GM18951 (cell line): ENCODE results near the gene ERVK3-1.
A peak's percentile ranks its signal among the peaks of the same experiment; 100 is the strongest.
"Not testable (repeated sequence)": the region's sequence is repeated elsewhere in the genome, so short reads cannot be mapped to it uniquely, and the experiment has no call there.

Experiments used
- POLR2A ChIP-seq: IDR thresholded peaks from 4 replicates; pipeline ENCODE4 v1.6.1; 2011; ENCODE audit warnings: mild to moderate bottlenecking; ENCODE audit not compliant: insufficient read length, insufficient read depth; ENCODE audit errors: extremely low read depth
- in situ Hi-C: fragments of 300-500 bp; cut with MboI; formaldehyde crosslinking; loops from one replicate; pipeline ENCODE4 v1.12.0; 2022; ENCODE audit warnings: low sequenced_read_pairs, mixed read lengths, inconsistent platforms; ENCODE audit not compliant: unreplicated experiment

The ERVK3-1 gene

GRCh38 chr19:58338825-58339558 lies 33.8 kb downstream of the ERVK3-1 start:
- TF ChIP-seq POLR2A = no peak
- in situ Hi-C loops = no loop called here

- no peak for TF ChIP-seq POLR2A
- in situ Hi-C loops = no loop called here
Measured at GRCh38 chr19:58345558-58345957, 40.4 kb downstream of the ERVK3-1 start.

- in situ Hi-C loops = no loop called here
- peak; percentile 87 for TF ChIP-seq POLR2A
Measured at GRCh38 chr19:58346961-58347929, 42.1 kb downstream of the ERVK3-1 start.

GRCh38 chr19:58348080-58348479 lies 42.9 kb downstream of the ERVK3-1 start:
- in situ Hi-C loops = not testable (repeated sequence)

GRCh38 chr19:58349590-58349989 lies 44.4 kb downstream of the ERVK3-1 start:
- TF ChIP-seq POLR2A = no peak
- in situ Hi-C loops = no loop called here

GRCh38 chr19:58350001-58350861 lies 45.1 kb downstream of the ERVK3-1 start:
- no peak for TF ChIP-seq POLR2A
- in situ Hi-C loops = no loop called here

GRCh38 chr19:58350871-58351557 lies 45.8 kb downstream of the ERVK3-1 start:
- in situ Hi-C loops = no loop called here
- no peak for TF ChIP-seq POLR2A

GRCh38 chr19:58351558-58351878 lies 46.3 kb downstream of the ERVK3-1 start:
- TF ChIP-seq POLR2A = no peak
- in situ Hi-C loops = no loop called here

- in situ Hi-C loops = no loop called here
- no peak for TF ChIP-seq POLR2A
Measured at GRCh38 chr19:58351990-58352755, 47.0 kb downstream of the ERVK3-1 start.

- in situ Hi-C loops = no loop called here
- TF ChIP-seq POLR2A = no peak
Measured at GRCh38 chr19:58352760-58353671, 47.8 kb downstream of the ERVK3-1 start, which contains the start of gene A1BG. Gene A1BG, minus strand, starts transcription at chr19:58353492. Its CDS starts 55 bp downstream, at chr19:58353437.
